HEK293 (cell line): ENCODE measurements around the gene TMC4.

Source experiments
- CTCF ChIA-PET: fragments of 350-600 bp; formaldehyde crosslinking; extraction: SDS; loops from one replicate; lab custom pipeline; 2021; ENCODE audit warnings: antibody characterized with exemption; lab: Yijun Ruan, JAX
- POLR2A ChIA-PET: fragments of 300-600 bp; formaldehyde crosslinking; extraction: SDS; loops from one replicate; lab custom pipeline; 2020; ENCODE audit warnings: antibody characterized with exemption, inconsistent platforms; lab: Yijun Ruan, JAX
- H3K27ac ChIP-seq: fragments of 200-500 bp; sonication (Bioruptor generic); 2 replicates; pipeline ENCODE4 v1.5.1; 2014; ENCODE audit warnings: low read depth, low read length, control low read depth, inconsistent platforms; ENCODE audit errors: extremely low read depth
- H3K36me3 ChIP-seq, 2 experiments: fragments of 200-500 bp in 1 of 2; sonication (Bioruptor generic) in 1 of 2; 1 replicate in 1 of 2; 2 replicates in 1 of 2; pipeline ENCODE4 v1.5.1; 2014 to 2017; ENCODE audit warnings: inconsistent platforms in 2 of 2, low read length in 2 of 2; ENCODE audit not compliant: control insufficient read depth in 2 of 2, insufficient read depth in 1 of 2
- H3K4me1 ChIP-seq: fragments of 200-500 bp; sonication (Bioruptor generic); 2 replicates; pipeline ENCODE4 v1.5.1; 2014; ENCODE audit warnings: mild to moderate bottlenecking, low read length, inconsistent platforms; ENCODE audit not compliant: control insufficient read depth, insufficient read depth
- H3K4me3 ChIP-seq: 2 replicates; pipeline ENCODE4 v1.5.1; 2011; ENCODE audit warnings: low read depth, mild to moderate bottlenecking, control low read depth, low read length, moderate library complexity
- H3K9me3 ChIP-seq: fragments of 200-500 bp; sonication (Bioruptor generic); 2 replicates; pipeline ENCODE4 v1.5.1; 2014; ENCODE audit warnings: low read depth, low read length, inconsistent platforms; ENCODE audit not compliant: control insufficient read depth, insufficient read depth
- GLIS1 ChIP-seq: fragments of 450-650 bp; formaldehyde crosslinking; IDR thresholded peaks from 2 replicates; pipeline ENCODE4 v1.5.1; 2016; ENCODE audit warnings: missing biosample characterization, missing genetic modification characterization
- IKZF3 ChIP-seq: fragments of 450-650 bp; IDR thresholded peaks from 2 replicates; pipeline ENCODE4 v1.5.0; 2018; ENCODE audit warnings: missing biosample characterization, mild to moderate bottlenecking, missing genetic modification characterization, moderate library complexity
- KLF7 ChIP-seq: fragments of 450-650 bp; formaldehyde crosslinking; IDR thresholded peaks from 2 replicates; pipeline ENCODE4 v1.5.1; 2016; ENCODE audit warnings: missing biosample characterization, missing genetic modification characterization, borderline replicate concordance
- RBAK ChIP-seq: fragments of 450-650 bp; formaldehyde crosslinking; IDR thresholded peaks from 2 replicates; pipeline ENCODE4 v1.5.1; 2016; ENCODE audit warnings: missing biosample characterization, missing genetic modification characterization
- REPIN1 ChIP-seq: fragments of 450-650 bp; formaldehyde crosslinking; IDR thresholded peaks from 2 replicates; pipeline ENCODE4 v1.5.1; 2017; ENCODE audit warnings: missing biosample characterization, missing genetic modification characterization, low read depth
- SCRT1 ChIP-seq: fragments of 450-650 bp; formaldehyde crosslinking; IDR thresholded peaks from 2 replicates; pipeline ENCODE4 v1.5.1; 2016; ENCODE audit warnings: missing biosample characterization, missing genetic modification characterization, borderline replicate concordance
- SP2 ChIP-seq: fragments of 450-650 bp; formaldehyde crosslinking; IDR thresholded peaks from 2 replicates; pipeline ENCODE4 v1.5.1; 2016; ENCODE audit warnings: missing biosample characterization, missing genetic modification characterization
- ZNF266 ChIP-seq: fragments of 450-650 bp; formaldehyde crosslinking; IDR thresholded peaks from 2 replicates; pipeline ENCODE4 v1.5.1; 2016; ENCODE audit warnings: missing biosample characterization, missing genetic modification characterization, low read depth
- ZNF292 ChIP-seq: fragments of 450-650 bp; formaldehyde crosslinking; IDR thresholded peaks from 2 replicates; pipeline ENCODE4 v1.5.1; 2016; ENCODE audit warnings: low read depth, missing biosample characterization, missing genetic modification characterization, borderline replicate concordance
- ZNF335 ChIP-seq: fragments of 450-650 bp; formaldehyde crosslinking; conservative IDR thresholded peaks from 2 replicates; pipeline ENCODE4 v1.5.1; 2016; ENCODE audit warnings: missing biosample characterization, missing genetic modification characterization
- ZNF391 ChIP-seq: fragments of 450-650 bp; formaldehyde crosslinking; IDR thresholded peaks from 2 replicates; pipeline ENCODE4 v1.5.1; 2016; ENCODE audit warnings: low read depth, missing biosample characterization, missing genetic modification characterization, borderline replicate concordance
- ZNF426 ChIP-seq: fragments of 450-650 bp; formaldehyde crosslinking; IDR thresholded peaks from 2 replicates; pipeline ENCODE4 v1.5.1; 2017; ENCODE audit warnings: missing biosample characterization, missing genetic modification characterization, mild to moderate bottlenecking, inconsistent platforms, moderate library complexity
- ZNF544 ChIP-seq: fragments of 450-650 bp; formaldehyde crosslinking; IDR thresholded peaks from 2 replicates; pipeline ENCODE4 v1.5.0; 2017; ENCODE audit warnings: missing biosample characterization, missing genetic modification characterization
- ZNF624 ChIP-seq: fragments of 450-650 bp; formaldehyde crosslinking; IDR thresholded peaks from 2 replicates; pipeline ENCODE4 v1.5.1; 2017; ENCODE audit warnings: missing biosample characterization, missing genetic modification characterization
- ZNF626 ChIP-seq: fragments of 450-650 bp; sonication (Bioruptor Pico); formaldehyde crosslinking; IDR thresholded peaks from 2 replicates; pipeline ENCODE4 v1.5.1; 2018; ENCODE audit warnings: missing biosample characterization, missing genetic modification characterization, inconsistent platforms
- ZNF830 ChIP-seq: fragments of 450-650 bp; IDR thresholded peaks from 2 replicates; pipeline ENCODE4 v1.5.0; 2018; ENCODE audit warnings: missing biosample characterization, missing genetic modification characterization, low read depth, mild to moderate bottlenecking, moderate library complexity
- TF ChIP-seq, protein P1 (sequence below): fragments of 450-650 bp; formaldehyde crosslinking; IDR thresholded peaks from 2 replicates; pipeline ENCODE4 v1.5.1; 2016; ENCODE audit warnings: missing biosample characterization, missing genetic modification characterization
- TF ChIP-seq, protein P2 (sequence below): fragments of 450-650 bp; formaldehyde crosslinking; IDR thresholded peaks from 2 replicates; pipeline ENCODE4 v1.5.1; 2017; ENCODE audit warnings: missing biosample characterization, missing genetic modification characterization
- TF ChIP-seq, protein P3 (sequence below): fragments of 450-650 bp; formaldehyde crosslinking; IDR thresholded peaks from 2 replicates; pipeline ENCODE4 v1.5.1; 2017; ENCODE audit warnings: missing biosample characterization, missing genetic modification characterization
- TF ChIP-seq, protein P4 (sequence below): fragments of 450-650 bp; formaldehyde crosslinking; optimal IDR thresholded peaks from 2 replicates; pipeline ENCODE3; 2016; ENCODE audit warnings: missing biosample characterization, mild to moderate bottlenecking, missing genetic modification characterization
- TF ChIP-seq, protein P5 (sequence below): fragments of 450-650 bp; formaldehyde crosslinking; IDR thresholded peaks from 2 replicates; pipeline ENCODE4 v1.5.1; 2016; ENCODE audit warnings: missing biosample characterization, missing genetic modification characterization

TMC4 gene

DNA sequence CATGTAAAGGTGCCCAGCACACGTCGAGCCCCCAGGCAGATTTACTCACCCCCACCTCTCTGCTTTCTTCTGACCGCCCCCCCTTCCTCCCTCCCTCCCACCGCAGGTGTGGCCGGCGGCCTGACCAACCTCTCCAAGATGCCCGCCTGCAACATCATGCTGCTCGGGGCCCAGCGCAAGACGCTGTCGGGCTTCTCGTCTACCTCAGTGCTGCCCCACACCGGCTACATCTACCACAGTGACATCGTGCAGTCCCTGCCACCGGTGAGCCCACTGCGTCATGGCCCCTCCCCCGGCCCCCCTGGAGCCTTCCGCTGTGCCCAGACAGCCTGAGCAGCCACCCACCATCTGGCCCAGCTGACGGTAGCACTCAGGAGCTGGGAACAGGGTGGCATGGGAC is 48.6 kb downstream of the TMC4 start:
- H3K9me3 ChIP-seq = no peaks in the 10 kb centered on the region
- peaks cover 18 to 94% of the 10 kb centered on the region in 2 experiments for H3K36me3 ChIP-seq
- H3K4me3 ChIP-seq = no peak overlapping the region
- POLR2A ChIA-PET = interaction anchor here (2.1 to 6.2 kb wide), 2 partner anchors 9 to 13 kb away, joined by 12 to 37 read pairs; partner anchors contain the start of genes CNOT3, PRPF31 and TFPT
- TF ChIP-seq, protein P1, sequence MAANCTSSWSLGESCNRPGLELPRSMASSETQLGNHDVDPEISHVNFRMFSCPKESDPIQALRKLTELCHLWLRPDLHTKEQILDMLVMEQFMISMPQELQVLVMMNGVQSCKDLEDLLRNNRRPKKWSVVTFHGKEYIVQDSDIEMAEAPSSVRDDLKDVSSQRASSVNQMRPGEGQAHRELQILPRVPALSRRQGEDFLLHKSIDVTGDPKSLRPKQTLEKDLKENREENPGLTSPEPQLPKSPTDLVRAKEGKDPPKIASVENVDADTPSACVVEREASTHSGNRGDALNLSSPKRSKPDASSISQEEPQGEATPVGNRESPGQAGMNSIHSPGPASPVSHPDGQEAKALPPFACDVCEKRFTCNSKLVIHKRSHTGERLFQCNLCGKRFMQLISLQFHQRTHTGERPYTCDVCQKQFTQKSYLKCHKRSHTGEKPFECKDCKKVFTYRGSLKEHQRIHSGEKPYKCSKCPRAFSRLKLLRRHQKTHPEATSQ = no peak
- TF ChIP-seq, protein P2, sequence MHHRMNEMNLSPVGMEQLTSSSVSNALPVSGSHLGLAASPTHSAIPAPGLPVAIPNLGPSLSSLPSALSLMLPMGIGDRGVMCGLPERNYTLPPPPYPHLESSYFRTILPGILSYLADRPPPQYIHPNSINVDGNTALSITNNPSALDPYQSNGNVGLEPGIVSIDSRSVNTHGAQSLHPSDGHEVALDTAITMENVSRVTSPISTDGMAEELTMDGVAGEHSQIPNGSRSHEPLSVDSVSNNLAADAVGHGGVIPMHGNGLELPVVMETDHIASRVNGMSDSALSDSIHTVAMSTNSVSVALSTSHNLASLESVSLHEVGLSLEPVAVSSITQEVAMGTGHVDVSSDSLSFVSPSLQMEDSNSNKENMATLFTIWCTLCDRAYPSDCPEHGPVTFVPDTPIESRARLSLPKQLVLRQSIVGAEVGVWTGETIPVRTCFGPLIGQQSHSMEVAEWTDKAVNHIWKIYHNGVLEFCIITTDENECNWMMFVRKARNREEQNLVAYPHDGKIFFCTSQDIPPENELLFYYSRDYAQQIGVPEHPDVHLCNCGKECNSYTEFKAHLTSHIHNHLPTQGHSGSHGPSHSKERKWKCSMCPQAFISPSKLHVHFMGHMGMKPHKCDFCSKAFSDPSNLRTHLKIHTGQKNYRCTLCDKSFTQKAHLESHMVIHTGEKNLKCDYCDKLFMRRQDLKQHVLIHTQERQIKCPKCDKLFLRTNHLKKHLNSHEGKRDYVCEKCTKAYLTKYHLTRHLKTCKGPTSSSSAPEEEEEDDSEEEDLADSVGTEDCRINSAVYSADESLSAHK (tag by site-specific recombination) = no peak
- TF ChIP-seq ZNF426 (tag by site-specific recombination) = no peak
- no peak for TF ChIP-seq ZNF626 (tag by site-specific recombination)
- no peak for TF ChIP-seq ZNF830 (tag by site-specific recombination)
- TF ChIP-seq GLIS1 = no peak
- no peak for TF ChIP-seq ZNF391 (tag by site-specific recombination)
- no peak for TF ChIP-seq REPIN1 (tag by site-specific recombination)
- TF ChIP-seq ZNF544 (tag by site-specific recombination) = no peak
- TF ChIP-seq ZNF266 (tag by site-specific recombination) = no peak
- TF ChIP-seq ZNF335 (tag by site-specific recombination) = no peak
- TF ChIP-seq KLF7 (tag by site-specific recombination) = no peak
- TF ChIP-seq SP2 (tag by site-specific recombination) = no peak
- TF ChIP-seq IKZF3 (tag by site-specific recombination) = no peak
- CTCF ChIA-PET = no interaction called here
- H3K27ac ChIP-seq = no peak overlapping the region
- H3K4me1 ChIP-seq = no peaks in the 10 kb centered on the region

GRCh38 chr19:54123682-54124081 is 49.3 kb downstream of the TMC4 start:
- no peaks in the 10 kb centered on the region for H3K9me3 ChIP-seq
- no peaks in the 10 kb centered on the region for H3K4me1 ChIP-seq
- H3K36me3 ChIP-seq = peaks cover 25 to 91% of the 10 kb centered on the region in 2 experiments
- ChIA-PET CTCF (no interaction called here), POLR2A (interaction anchor here (2.1 to 6.2 kb wide), 2 partner anchors 8 to 13 kb away, joined by 12 to 37 read pairs; partner anchors contain the start of genes CNOT3, PRPF31 and TFPT)
- H3K4me3 ChIP-seq = no peak overlapping the region
- H3K27ac ChIP-seq = no peak overlapping the region
- TF ChIP-seq ZNF624 = no peak
- TF ChIP-seq, all 188 proteins: peak for 0

DNA sequence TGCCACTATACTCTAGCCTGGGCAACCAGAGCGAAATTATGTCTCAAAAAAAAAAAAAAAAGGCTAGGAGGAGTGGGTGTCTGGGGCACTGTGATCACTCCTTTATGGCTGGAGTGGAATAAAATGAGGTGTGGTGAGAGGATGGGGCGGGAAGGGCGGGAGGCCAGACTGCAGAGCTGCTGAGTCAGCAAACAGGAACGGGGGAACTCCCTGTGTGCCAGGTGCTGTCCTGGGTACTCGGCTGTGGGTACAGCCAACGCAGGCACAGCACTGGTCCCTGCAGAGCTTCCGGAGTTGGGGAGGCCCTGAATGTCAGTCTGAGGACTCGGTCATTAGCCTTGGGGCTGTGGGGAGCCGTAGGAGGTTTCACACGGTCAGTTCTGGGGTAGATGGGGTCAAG is 51.7 kb downstream of the TMC4 start:
- TF ChIP-seq ZNF292 (tag by site-specific recombination) (no peak), RBAK (tag by site-specific recombination) (no peak), SCRT1 (tag by site-specific recombination) (no peak)
- TF ChIP-seq, protein P3, sequence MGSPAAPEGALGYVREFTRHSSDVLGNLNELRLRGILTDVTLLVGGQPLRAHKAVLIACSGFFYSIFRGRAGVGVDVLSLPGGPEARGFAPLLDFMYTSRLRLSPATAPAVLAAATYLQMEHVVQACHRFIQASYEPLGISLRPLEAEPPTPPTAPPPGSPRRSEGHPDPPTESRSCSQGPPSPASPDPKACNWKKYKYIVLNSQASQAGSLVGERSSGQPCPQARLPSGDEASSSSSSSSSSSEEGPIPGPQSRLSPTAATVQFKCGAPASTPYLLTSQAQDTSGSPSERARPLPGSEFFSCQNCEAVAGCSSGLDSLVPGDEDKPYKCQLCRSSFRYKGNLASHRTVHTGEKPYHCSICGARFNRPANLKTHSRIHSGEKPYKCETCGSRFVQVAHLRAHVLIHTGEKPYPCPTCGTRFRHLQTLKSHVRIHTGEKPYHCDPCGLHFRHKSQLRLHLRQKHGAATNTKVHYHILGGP (tag by site-specific recombination) = no peak
- TF ChIP-seq, protein P4, sequence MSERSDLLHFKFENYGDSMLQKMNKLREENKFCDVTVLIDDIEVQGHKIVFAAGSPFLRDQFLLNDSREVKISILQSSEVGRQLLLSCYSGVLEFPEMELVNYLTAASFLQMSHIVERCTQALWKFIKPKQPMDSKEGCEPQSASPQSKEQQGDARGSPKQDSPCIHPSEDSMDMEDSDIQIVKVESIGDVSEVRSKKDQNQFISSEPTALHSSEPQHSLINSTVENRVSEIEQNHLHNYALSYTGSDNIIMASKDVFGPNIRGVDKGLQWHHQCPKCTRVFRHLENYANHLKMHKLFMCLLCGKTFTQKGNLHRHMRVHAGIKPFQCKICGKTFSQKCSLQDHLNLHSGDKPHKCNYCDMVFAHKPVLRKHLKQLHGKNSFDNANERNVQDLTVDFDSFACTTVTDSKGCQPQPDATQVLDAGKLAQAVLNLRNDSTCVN (tag by site-specific recombination) = no peak
- TF ChIP-seq, protein P5, sequence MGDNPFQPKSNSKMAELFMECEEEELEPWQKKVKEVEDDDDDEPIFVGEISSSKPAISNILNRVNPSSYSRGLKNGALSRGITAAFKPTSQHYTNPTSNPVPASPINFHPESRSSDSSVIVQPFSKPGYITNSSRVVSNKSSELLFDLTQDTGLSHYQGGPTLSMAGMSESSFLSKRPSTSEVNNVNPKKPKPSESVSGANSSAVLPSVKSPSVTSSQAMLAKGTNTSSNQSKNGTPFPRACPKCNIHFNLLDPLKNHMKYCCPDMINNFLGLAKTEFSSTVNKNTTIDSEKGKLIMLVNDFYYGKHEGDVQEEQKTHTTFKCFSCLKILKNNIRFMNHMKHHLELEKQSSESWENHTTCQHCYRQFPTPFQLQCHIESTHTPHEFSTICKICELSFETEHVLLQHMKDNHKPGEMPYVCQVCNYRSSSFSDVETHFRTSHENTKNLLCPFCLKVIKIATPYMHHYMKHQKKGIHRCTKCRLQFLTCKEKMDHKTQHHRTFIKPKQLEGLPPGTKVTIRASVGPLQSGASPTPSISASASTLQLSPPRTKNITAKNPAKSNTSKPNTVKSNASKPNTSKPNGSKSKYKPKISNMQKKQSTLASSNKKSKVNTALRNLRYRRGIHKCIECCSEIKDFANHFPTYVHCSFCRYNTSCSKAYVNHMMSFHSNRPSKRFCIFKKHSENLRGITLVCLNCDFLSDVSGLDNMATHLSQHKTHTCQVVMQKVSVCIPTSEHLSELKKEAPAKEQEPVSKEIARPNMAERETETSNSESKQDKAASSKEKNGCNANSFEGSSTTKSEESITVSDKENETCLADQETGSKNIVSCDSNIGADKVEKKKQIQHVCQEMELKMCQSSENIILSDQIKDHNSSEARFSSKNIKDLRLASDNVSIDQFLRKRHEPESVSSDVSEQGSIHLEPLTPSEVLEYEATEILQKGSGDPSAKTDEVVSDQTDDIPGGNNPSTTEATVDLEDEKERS (tag by site-specific recombination) = no peak
- TF ChIP-seq, all 188 proteins: peak for 0
- peaks cover 3% of the 10 kb centered on the region for H3K4me1 ChIP-seq
- POLR2A ChIA-PET = interaction anchor here (2.4 kb wide), 1 partner anchor 16 kb away, joined by 9 read pairs; the partner anchor contains the start of gene CNOT3
- CTCF ChIA-PET = no interaction called here
- no peak overlapping the region for H3K4me3 ChIP-seq
- H3K36me3 ChIP-seq = peaks cover 28 to 77% of the 10 kb centered on the region in 2 experiments
- no peak overlapping the region for H3K27ac ChIP-seq
- no peaks in the 10 kb centered on the region for H3K9me3 ChIP-seq
